OCI-M2 (cell line): ENCODE results near the gene FOXN3.

ENCODE experiments used
- DNase-seq: peaks from one replicate; lab custom pipeline; 2025; ENCODE audit not compliant: unreplicated experiment; lab: John Stamatoyannopoulos, UW

Gene FOXN3

DNA sequence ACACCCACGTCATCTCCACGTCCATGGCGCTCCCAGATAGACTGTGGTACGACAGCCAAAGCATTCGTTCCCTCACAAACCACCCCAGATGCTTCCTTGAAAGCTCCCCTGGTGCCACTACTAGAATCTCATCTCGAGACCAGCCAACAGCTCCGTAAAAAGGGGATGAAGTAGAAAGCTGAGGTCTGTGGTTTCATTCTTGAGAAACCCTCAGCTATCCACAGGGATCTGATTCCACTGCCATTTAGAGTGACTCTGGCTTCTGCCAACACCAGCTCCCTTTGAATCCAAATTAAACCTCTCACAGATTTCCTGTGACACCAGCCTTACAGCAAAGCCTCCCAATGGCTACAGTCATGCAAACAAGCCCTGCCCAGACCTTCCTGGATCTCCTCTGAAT, 18.5 kb upstream of the FOXN3 start:
- no peak for DNase-seq

DNA sequence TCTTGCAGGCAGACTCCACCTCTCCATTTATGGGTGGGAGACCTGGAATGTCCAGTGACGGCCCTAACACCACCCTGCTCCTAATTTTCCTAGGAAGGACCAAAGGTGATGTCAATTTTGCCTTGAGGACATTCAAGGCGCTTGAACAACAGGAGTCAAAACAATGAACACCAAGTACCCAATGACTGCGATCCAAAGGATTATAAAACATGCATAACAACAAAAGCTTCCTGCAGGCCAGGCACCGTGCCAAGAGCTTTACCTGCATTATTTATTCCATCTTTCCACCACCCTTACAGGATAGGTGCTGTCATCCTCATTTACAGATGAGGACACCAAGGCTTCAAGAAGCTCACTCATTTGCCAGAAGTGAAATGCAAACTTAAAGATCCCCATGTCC, 15.2 kb upstream of the FOXN3 start:
- DNase-seq, result no peak

DNA sequence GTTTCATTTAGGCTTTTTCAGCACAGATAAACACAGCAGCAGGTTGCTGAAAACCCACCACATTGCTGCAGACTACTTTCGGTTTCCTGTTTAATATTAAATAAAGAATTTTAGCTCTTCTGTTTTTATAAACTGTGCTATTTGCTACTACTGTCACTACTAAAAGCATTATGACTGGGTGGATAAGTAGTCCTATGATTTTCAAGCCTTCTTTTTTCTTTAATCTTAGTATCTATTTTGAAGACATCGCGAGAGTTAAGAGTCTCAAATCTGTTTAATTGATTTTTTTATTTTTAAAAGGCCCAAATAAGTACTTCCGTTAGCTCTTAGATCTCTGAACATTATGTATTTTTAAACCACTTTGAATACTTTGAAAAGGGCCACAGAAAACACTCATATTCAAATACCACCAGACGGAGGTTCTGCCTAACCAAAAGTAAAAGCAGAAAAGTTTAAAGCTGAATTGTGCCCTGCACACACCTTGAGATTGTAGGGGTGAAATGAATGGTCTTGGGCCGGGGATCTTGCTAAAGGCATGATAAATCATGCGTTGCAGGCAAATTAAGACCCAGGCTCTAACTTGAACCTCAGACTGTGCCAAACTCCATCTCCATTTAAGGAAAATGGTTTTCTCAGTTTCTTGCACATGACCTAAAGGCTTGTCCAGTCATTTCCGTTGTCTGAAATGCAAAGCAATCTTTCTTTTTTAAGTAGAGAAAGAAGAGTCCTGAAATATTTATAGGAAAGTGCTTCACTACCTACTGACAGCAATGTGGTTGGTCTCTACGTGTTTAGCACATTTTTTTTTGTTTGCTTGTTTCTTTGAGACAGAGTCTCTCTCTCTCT, 13.6 kb upstream of the FOXN3 start:
- DNase-seq, result no peak

DNA sequence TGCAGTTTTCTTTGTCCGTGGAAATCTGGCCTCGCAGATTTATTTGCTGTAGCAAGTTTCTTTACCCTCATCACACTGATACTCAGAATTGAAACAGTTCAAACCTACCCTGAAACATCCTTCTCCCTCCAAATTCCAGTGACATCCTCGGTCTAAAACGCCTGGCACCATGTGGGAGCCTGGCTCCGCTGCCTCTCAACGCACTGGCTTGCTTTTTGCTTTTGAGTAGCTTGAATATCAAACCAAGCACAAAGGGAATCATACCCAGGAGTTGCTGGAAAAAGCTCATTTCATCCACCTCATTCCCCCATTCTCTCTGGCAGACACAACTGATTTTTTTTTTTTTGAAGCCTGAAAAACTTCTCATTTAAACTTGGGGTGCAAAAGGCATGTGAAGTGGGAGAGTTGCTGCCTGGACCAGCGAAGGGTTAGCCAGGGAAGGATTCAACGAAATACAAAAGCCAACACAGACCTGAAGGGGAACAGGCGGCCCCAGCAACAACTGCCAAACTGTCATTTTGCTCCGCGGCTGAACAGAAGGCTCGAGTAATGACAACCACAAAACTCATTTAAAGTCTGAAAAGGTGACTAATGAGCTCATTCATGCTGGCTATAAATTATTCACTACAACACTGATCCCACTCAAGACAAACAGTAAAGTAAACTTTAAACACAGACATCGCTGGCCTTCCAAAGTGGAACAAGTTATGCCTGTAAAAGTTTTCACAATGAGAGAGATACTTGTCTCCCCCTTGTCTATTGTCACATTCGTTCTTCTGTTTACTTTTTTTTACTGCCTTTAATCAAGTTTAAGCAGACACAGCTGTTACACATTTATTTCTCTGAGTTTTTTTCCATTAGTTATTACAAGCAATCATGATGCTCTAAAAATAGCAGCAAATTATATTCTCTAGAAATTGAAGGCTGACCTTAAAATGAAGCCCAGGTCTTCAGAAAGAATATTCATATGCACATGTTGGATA, 12.5 kb upstream of the FOXN3 start:
- no peak for DNase-seq

DNA sequence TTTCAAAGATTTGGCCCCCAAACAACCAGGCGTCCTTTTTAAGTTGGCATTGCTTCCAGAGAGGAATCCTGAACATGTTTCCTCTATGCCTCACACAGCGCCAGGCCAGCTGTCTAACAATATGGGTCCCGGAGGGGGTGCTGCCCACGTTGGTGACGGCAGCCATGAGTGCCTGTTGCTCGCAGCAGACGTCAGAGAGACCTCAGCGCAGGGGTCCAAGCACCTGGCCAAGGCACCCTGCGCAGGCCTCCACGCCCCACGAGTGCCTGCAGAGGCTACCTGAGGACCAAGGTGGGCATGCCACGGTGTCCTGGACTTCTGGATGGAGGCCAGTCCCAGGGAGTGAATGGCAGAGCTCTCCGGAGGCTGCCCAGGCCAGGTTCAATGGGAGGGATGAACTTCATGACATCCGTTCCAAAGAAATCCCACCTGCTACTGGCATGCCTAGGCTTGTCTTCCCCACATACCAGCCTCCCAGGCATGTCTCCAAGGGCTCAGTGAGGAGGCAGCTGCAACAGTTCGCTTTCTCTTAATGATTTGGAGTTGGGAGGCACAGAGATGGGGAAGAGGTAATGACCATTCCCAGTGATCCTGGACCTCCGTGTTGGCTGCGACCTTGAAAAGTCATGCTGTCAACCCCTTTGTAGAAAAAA, 11.6 kb upstream of the FOXN3 start:
- DNase-seq, result no peak

DNA sequence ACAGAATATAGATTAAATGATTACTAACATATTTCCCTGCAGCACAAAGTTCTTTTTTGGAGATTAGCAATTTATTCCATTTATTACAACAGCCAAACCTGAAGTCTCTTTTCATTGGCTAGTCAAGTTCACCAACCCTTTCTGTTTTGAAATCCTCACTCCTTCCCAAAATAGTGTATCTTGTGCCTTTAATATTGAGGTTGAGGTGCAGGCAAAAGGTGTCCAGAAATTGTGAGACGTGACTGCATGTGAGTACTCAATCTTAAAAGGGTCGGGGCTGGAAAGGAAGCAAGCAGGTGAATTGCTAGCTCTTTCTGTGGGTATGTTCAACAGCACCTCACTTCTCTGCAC, 11.1 kb upstream of the FOXN3 start:
- no peak for DNase-seq

DNA sequence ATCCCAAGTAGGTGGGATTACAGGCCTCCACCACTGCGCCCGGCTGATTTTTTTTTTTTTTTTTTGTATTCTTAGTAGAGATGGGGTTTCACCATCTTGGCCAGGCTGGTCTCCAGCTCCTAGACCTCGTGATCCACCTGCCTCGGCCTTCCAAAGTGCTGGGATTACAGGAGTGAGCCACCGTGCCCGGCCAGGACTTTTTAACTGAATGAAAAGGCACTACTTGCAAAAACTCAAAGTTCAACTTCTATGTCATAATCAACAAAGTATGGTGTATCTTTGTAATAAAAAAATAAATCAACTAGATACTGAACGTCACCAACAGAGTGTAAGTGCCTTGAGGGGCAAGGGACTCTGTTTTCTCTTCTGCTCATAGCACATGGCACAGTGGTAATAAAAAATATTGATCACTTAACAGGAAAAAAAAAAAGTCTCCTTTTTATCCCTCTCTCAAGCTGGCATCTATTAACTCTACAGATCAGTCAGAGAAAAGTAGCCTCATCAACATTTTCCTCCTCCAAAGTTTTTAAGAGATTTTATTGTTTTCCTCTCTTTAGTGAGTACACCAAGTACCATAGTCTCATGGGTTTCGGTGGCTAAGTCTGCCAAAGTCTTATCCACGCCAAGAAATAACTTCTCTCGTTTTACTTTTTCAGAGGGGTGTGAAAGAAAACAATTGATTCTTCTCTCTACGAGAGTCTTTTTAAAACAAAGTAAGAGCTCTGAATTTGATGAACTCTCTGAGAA, 10.6 kb upstream of the FOXN3 start:
- DNase-seq, result no peak

DNA sequence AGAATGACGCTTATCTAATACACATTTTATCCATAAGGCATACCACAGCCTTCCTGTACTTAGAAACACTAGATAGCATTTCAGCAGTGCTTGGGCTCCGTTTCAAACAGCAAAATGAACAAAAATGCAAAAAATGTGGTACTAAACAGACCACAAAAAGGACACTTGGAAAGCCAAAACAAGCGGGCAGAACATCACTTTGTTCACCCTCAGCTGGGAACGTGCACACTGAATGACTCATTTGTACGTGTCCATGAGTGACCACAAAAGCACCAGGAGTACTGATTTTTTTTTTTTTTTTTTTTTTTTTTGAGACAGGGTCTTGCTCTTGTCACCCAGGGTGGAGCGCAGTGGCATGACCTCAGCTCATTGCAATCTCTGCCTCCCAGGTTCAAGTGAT, 8.9 kb upstream of the FOXN3 start:
- no peak for DNase-seq

DNA sequence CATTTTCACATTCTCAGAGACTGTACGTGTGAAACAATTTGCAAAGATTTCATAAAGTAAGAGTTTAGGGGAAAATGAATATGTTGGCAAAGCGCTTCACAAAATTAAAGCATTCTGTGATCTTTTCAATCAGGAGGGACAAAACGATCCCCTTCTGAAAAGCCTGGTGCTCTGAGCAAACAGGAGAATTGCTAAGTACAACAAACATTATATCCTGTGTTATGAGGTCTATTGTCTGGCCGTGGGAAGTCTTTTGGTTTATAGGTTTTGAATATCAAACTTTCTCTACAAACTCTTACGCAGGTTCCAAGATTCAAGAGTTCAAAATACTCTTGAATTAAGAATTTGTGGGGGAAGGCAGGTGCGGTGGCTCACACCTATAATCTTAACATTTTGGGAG, 7.2 kb upstream of the FOXN3 start:
- no peak for DNase-seq

DNA sequence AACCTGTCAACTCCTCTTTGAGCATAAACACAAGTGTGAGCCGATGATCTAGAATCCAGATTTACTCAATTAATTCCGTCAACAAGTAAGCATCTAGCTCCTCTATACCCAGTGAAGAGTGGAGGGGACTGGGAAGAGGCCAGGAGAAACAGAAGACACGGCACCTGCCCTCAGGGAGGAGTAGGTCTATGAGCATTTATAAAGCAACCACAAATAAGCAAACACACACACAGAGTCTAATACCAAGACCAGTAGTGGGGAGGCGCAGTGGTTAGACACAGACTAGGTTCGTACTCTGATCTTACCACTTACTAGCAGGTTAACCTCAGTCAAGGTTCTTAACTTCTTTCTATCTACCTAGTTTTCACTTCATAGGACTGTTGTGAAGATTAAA, 5.9 kb upstream of the FOXN3 start:
- DNase-seq, result no peak

DNA sequence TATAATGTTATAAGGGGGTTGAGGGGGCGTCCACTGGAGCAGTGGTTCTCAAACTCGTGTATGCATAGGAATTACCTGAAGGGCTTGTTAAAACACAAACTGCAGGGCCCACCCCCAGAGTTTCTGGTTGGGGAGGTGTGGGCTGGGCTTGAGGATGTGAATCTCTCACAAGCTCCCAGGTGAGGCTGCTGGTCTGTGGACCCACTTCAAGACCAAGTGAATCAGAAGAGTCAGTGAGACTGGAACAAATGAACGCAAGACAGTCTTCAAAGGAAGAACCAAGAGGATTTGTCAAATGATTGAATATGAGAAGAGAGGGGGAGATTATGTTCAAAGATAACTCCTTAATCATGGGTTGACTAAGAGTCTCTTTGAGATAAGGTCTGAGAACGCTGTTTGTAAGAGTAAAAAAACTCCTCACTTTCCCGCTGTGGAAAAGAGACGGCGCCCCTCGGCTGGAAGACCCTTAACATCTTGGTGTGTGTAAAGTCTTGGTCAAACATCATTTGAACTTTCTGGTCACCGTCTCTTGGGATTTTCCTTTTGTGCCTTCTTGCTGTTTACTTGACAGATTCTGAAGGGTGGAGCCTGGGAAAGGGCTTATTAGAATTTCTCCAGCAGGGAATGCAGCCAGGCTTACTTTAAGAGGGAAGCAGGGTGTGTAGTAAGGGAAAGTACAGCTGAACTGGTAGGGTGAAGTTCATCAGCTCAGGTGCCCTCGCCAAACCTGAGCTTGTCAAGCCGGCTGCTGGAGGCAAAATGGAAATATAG, 5.3 kb upstream of the FOXN3 start:
- DNase-seq, result no peak

DNA sequence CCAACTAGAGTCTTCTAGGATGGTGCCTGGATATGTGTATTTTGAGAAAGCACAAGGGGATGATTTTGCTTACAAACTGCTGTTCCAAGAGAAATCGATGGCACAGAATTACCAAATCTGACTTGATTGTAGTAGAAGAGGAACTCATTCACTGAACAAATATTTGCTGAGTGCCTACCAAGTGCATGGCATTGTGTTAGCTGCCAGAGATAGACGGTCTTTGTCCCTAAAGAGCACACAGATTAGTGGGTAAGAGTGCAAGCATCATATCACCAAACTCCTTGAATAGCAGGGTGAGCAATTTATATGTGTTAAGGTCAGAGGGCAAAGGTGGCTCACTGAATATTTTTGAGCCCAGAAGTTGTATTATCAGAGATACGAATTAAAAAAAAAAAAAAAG, 3.5 kb upstream of the FOXN3 start:
- DNase-seq, result no peak

DNA sequence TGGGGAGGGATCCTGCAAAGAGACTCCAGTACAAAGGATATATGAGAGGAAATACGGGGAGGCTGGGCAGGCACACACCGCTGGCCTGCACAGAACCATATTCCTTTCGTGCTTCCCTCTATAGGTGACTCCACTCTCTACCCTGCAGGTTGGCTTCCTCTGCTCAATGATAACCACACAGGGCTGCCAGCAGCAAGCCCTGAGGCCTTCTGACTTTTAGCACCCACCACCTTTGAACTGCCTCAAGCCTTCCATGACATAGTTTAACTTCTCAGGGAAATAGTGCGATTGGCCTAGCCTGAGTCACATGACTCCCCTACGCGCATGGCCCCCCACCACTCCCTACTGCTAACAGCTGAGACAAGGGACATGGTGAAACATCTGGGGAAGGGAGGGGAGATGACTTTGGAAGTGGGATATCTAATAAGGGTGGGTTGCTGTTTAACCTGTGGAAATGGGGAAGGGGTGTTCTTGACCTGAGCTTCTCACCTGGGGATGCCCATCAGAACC, 3.0 kb upstream of the FOXN3 start:
- DNase-seq, result no peak

DNA sequence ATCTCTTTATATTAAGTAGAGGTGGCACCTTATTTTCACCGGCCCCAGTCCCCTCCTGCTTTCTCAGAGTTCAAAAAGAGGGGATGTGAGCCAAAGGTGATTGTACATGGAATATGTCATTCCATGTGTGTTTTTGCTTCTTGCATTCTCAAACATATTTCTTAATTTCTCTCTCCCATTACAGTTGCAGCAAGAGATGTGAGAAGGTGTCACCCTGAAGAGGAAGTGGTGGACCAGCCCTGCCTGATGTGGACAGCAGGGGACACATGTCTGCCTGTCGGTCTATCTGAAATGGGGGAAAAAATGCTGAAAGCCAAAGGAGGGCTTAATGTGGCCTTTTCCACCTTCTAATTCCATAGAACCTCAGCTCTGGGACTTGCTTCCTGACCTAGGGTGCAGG, 1.9 kb upstream of the FOXN3 start:
- no peak for DNase-seq

DNA sequence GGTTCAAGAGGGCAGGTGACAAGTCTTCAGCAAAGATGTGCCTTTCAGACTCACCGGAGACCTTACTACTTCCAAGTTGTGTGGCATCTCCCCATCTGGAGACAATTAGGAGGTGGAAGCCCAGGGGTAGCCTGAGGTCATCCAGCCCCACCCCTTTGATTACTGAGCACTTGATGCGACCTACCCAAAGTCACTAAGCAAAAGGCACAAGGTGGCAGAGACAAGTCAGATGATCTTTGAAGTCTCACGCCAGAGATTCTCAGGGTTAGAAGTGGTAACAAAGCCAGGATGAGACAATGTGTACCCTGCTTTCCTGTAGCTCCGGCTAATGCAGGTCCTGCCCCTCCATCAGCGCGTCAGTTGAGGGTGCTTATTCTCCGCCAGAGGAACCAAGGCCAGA, 1.4 kb upstream of the FOXN3 start:
- no peak for DNase-seq

DNA sequence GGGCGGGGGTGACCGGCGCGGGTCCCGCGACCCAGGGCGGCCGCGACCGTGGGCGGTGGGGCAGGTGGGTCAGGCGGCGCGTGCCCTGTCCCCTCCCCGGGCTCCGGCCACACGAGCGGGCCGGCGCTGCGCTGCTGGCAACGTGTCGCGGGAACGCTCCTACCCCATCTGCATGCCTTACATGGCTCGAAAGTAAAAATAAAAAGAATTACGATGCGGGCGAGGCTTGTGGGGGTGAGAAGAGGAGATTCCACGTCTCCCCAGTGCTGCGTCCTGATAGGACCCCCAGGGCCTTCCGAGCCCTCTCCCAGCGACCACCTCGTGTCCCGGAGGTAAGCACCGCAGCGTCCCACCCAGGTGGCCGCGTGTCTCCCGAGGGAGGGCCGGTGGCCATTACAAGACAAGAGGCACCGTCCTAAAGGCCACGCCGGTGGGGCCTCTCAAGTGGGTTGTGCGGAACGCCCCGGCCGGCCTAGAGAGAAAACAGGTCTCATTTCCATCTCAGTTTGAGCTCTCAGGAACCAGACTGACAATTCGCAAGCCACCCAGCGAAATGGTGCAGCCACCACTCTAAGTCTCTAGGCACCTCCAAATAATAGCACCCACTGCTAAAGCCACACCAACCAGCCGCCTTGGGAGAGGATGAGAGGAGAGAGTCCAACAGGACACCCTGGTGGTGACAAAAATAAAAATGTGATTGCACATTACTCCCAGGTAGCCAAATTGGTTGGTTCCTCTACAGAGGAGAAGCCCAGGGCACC, 612 bp upstream of the FOXN3 start:
- peak; percentile 48 for DNase-seq

DNA sequence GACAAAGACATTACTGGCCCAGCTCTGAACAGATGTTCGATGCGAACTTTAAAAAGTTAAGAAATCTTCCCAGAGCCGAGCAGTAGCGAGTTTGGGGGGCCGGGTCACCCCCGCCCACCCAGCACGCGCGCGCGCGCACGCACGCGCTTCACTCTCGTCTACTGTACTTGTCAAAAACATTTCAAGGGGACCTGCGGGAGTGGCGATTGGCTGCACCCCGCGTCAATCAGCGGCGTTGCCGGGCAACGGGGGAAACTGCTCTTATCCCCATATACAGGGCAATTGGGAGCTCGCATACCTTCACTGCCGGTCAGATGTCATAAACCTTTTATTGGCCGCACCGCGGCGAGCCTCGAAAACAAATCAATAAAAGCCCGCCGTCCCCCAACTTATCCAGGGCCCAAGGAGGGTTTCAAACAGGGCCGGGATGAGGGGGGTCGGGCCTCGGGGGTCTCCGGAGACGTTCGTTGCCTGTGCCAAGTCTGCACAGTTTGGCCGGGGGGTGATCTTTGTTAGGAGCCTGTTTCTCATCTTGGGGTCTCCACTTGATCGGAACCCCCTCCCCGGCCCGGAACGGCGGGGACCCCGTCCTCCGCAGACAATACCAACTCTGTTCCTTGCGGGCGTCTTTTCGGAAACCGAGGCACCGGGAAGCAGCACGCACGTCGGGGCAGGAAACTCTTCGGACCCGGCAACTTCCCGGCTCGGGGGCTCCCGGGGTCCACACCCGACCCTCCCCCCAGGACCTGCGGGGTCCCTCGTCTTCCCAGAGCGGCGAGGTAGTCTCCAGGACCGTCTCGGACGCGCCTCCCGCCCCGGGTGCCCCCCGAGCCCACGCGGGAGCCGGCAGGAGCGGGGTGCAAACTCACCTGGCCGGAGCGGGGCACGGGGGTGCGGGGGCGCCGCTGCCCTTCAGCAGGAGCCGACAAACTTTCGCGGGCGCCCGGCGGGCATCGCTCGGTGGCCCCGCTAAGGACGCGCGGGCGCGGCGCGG, 734 bp downstream of the FOXN3 start:
- DNase-seq, result peak; percentile 98

DNA sequence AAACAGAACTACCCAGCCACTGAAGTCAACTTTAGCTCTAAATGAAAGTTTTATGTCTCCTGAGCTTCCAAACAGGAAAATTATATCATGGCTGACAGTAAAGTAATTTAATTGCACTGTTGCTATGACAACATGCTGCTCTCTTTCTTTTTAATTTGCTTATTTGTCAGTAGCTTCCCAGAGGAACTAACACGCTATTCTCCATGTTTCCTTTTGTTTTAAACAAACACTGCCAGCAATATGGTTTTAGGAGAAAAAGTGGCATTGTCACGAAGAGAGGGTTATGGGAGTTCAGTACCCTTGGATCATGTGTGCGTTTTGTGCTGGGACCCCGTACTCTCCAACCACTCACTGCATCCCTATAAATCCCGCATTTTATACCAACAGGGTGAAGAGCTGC, 1.9 kb downstream of the FOXN3 start:
- DNase-seq, result no peak
